ENCODE data around the gene TNFRSF1B. TPM values are rescaled to one million over a fixed set of nuclear protein-coding genes. Genes with fewer than 3 reads are reported as not detected.

Gene TNFRSF1B
- polyA plus RNA-seq, 1 donor (not counting 4 experiments of a cell fraction or from before 2014, with no cell fraction given), result 0.04 TPM

DNA sequence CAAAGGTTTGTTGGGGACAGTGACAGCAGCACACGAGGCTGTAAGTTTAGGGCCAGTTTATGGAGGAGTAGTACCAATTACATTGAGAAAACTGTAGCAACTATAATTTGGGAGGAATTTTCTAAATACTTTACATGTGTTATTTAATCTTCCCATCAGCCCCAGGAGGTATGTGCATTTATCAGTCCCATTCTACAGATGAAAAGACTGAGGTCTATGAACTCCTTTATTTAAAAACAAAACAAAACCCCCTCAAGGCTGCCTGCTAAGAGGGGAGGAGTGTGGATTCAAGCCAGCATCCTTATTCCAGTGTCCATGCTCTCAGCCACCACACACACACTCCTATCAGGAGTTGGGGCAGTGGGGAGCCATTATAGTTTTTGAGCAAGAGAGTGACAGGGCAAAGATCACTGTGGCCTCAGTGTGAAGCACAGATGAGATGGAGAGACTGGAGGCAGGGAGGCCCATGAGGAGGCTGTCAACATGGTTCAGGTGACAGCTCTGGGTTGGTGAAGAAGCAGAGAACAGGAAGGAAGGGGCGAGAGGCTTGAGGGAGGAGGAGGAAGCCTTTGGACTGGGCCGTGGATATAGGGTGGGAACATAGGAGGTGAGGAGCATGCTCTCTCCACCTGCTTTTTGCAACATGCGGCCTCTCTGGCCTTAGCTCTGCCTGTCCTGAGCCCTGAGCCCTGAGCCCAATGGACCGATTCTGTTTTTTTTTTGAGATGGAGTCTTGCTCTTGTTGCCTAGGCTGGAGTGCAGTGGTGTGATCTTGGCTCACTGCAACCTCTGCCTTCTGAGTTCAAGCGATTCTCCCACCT lies 9.7 kb downstream of the TNFRSF1B start:
- dilution Hi-C loops (cut with MboI; ENCODE audit: extremely low pct_ligation_motif_present, low sequenced_read_pairs), result no loop called here
- TF ChIP-seq, protein P1, sequence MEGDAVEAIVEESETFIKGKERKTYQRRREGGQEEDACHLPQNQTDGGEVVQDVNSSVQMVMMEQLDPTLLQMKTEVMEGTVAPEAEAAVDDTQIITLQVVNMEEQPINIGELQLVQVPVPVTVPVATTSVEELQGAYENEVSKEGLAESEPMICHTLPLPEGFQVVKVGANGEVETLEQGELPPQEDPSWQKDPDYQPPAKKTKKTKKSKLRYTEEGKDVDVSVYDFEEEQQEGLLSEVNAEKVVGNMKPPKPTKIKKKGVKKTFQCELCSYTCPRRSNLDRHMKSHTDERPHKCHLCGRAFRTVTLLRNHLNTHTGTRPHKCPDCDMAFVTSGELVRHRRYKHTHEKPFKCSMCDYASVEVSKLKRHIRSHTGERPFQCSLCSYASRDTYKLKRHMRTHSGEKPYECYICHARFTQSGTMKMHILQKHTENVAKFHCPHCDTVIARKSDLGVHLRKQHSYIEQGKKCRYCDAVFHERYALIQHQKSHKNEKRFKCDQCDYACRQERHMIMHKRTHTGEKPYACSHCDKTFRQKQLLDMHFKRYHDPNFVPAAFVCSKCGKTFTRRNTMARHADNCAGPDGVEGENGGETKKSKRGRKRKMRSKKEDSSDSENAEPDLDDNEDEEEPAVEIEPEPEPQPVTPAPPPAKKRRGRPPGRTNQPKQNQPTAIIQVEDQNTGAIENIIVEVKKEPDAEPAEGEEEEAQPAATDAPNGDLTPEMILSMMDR (optimal IDR thresholded peaks at IDR 0.05 in 1 of 3, IDR thresholded peaks at IDR 0.05 in 1 of 3, conservative IDR thresholded peaks at IDR 0.05 in 1 of 3; ENCODE audit: extremely low read depth in 1 of 3, insufficient read depth in 2 of 3, low read length in 3 of 3), result no peak
- TF ChIP-seq EZH2 (IDR thresholded peaks at IDR 0.05; ENCODE audit: low read length), result no peak
- H4K20me1 ChIP-seq (ENCODE audit: control insufficient read depth, extremely low read depth, insufficient read depth, low read length), result no peaks in the 10 kb centered on the region
- peaks cover 3% of the 10 kb centered on the region for H3K9me1 ChIP-seq (ENCODE audit: control insufficient read depth, extremely low read depth, insufficient read depth, low read length)
- no peaks in the 10 kb centered on the region for H3K36me3 ChIP-seq (ENCODE audit: control insufficient read depth in 2 of 2, extremely low read depth in 1 of 2, insufficient read depth in 2 of 2, low read length in 2 of 2)
- H3K79me2 ChIP-seq (ENCODE audit: control insufficient read depth, insufficient read depth, low read length), result no peaks in the 10 kb centered on the region
- H3K4me2 ChIP-seq (ENCODE audit: control insufficient read depth, extremely low read depth, insufficient read depth, low read depth, low read length), result no peak overlapping the region
- FAIRE-seq (no peak), DNase-seq (ENCODE audit: low read depth, low spot score) (no peak)
- H3K27me3 ChIP-seq (ENCODE audit: control insufficient read depth, extremely low read depth, insufficient read depth, low read length), result peaks cover 18% of the 10 kb centered on the region
- no peak overlapping the region for H3K9ac ChIP-seq (ENCODE audit: control insufficient read depth, extremely low read depth, insufficient read depth, low read length)
- H3K4me1 ChIP-seq (ENCODE audit: control insufficient read depth, extremely low read depth, insufficient read depth, low read length), result no peaks in the 10 kb centered on the region
- H3K4me3 ChIP-seq (ENCODE audit: control insufficient read depth in 2 of 3, extremely low read depth in 1 of 3, insufficient read depth in 2 of 3, low read depth in 1 of 3, low read length in 3 of 3), result no peak overlapping the region
- H3K27ac ChIP-seq (ENCODE audit: control insufficient read depth, insufficient read depth, low read length), result no peak overlapping the region
- no peaks in the 10 kb centered on the region for H3K9me3 ChIP-seq (ENCODE audit: control insufficient read depth, low read depth, low read length)
- no peak overlapping the region for H2AFZ ChIP-seq (ENCODE audit: control insufficient read depth, low read length)

GRCh38 chr1:12177156-12177998 lies 10.6 kb downstream of the TNFRSF1B start:
- H3K4me3 ChIP-seq (ENCODE audit: control insufficient read depth in 2 of 3, extremely low read depth in 1 of 3, insufficient read depth in 2 of 3, low read depth in 1 of 3, low read length in 3 of 3), result no peak overlapping the region
- H3K79me2 ChIP-seq (ENCODE audit: control insufficient read depth, insufficient read depth, low read length), result no peaks in the 10 kb centered on the region
- no peaks in the 10 kb centered on the region for H4K20me1 ChIP-seq (ENCODE audit: control insufficient read depth, extremely low read depth, insufficient read depth, low read length)
- H3K9me3 ChIP-seq (ENCODE audit: control insufficient read depth, low read depth, low read length), result no peaks in the 10 kb centered on the region
- no peak overlapping the region for H3K27ac ChIP-seq (ENCODE audit: control insufficient read depth, insufficient read depth, low read length)
- FAIRE-seq (no peak), DNase-seq (ENCODE audit: low read depth, low spot score) (no peak)
- no peak overlapping the region for H3K4me2 ChIP-seq (ENCODE audit: control insufficient read depth, extremely low read depth, insufficient read depth, low read depth, low read length)
- no peaks in the 10 kb centered on the region for H3K36me3 ChIP-seq (ENCODE audit: control insufficient read depth in 2 of 2, extremely low read depth in 1 of 2, insufficient read depth in 2 of 2, low read length in 2 of 2)
- peaks cover 20% of the 10 kb centered on the region for H3K27me3 ChIP-seq (ENCODE audit: control insufficient read depth, extremely low read depth, insufficient read depth, low read length)
- TF ChIP-seq, protein P1 (optimal IDR thresholded peaks at IDR 0.05 in 1 of 3, IDR thresholded peaks at IDR 0.05 in 1 of 3, conservative IDR thresholded peaks at IDR 0.05 in 1 of 3; ENCODE audit: extremely low read depth in 1 of 3, insufficient read depth in 2 of 3, low read length in 3 of 3), result no peak
- TF ChIP-seq EZH2 (IDR thresholded peaks at IDR 0.05; ENCODE audit: low read length), result no peak
- dilution Hi-C loops (cut with MboI; ENCODE audit: extremely low pct_ligation_motif_present, low sequenced_read_pairs), result no loop called here
- H3K4me1 ChIP-seq (ENCODE audit: control insufficient read depth, extremely low read depth, insufficient read depth, low read length), result no peaks in the 10 kb centered on the region
- no peak overlapping the region for H2AFZ ChIP-seq (ENCODE audit: control insufficient read depth, low read length)
- peaks cover 3% of the 10 kb centered on the region for H3K9me1 ChIP-seq (ENCODE audit: control insufficient read depth, extremely low read depth, insufficient read depth, low read length)
- H3K9ac ChIP-seq (ENCODE audit: control insufficient read depth, extremely low read depth, insufficient read depth, low read length), result no peak overlapping the region

All from keratinocyte (primary cell).